Hindlimb muscle (tissue), 1 donor: ENCODE results near the gene HIVEP3. TPM values are rescaled to one million over a fixed set of nuclear protein-coding genes. Genes with fewer than 3 reads are reported as not detected.

Experiments
- DNase-seq: peaks from one replicate; pipeline ENCODE4 v3.0.0-alpha.2; 2013
- polyA plus RNA-seq: library from polyadenylated mRNA; unstranded; fragments of 120-200 nt; gene quantifications from one replicate; pipeline ENCODE4 v1.2.1, GENCODE V29; 2013; ENCODE audit not compliant: insufficient read length

HIVEP3 gene
- polyA plus RNA-seq, 1 donor: 3.1 TPM

GRCh38 chr1:41783189-41783639 lies 135.5 kb downstream of the HIVEP3 start:
- no peak for DNase-seq

GRCh38 chr1:41780916-41781315 lies 137.8 kb downstream of the HIVEP3 start:
- DNase-seq: no peak

- no peak for DNase-seq
Measured at GRCh38 chr1:41780322-41780721, 138.4 kb downstream of the HIVEP3 start.

- DNase-seq: no peak
Measured at GRCh38 chr1:41779360-41779759, 139.4 kb downstream of the HIVEP3 start.

GRCh38 chr1:41777695-41778094 lies 141.0 kb downstream of the HIVEP3 start:
- DNase-seq: no peak

- no peak for DNase-seq
Measured at GRCh38 chr1:41776891-41777441, 141.8 kb downstream of the HIVEP3 start.

GRCh38 chr1:41775956-41776585 lies 142.7 kb downstream of the HIVEP3 start:
- no peak for DNase-seq

GRCh38 chr1:41774471-41774990 lies 144.2 kb downstream of the HIVEP3 start:
- DNase-seq: no peak

GRCh38 chr1:41773842-41774241 lies 144.9 kb downstream of the HIVEP3 start:
- DNase-seq: no peak

GRCh38 chr1:41773144-41773591 lies 145.6 kb downstream of the HIVEP3 start:
- DNase-seq: no peak

GRCh38 chr1:41769068-41769467 lies 149.7 kb downstream of the HIVEP3 start:
- DNase-seq: no peak

GRCh38 chr1:41768583-41768982 lies 150.1 kb downstream of the HIVEP3 start:
- DNase-seq: no peak

- no peak for DNase-seq
Measured at GRCh38 chr1:41767534-41768525, 150.9 kb downstream of the HIVEP3 start.

GRCh38 chr1:41766546-41766945 lies 152.2 kb downstream of the HIVEP3 start:
- no peak for DNase-seq

- DNase-seq: no peak
Measured at GRCh38 chr1:41766041-41766440, 152.7 kb downstream of the HIVEP3 start.

GRCh38 chr1:41765152-41765551 lies 153.6 kb downstream of the HIVEP3 start:
- no peak for DNase-seq

GRCh38 chr1:41764656-41765055 lies 154.1 kb downstream of the HIVEP3 start:
- DNase-seq: no peak

- no peak for DNase-seq
Measured at GRCh38 chr1:41762777-41763176, 155.9 kb downstream of the HIVEP3 start.

GRCh38 chr1:41762251-41762650 lies 156.5 kb downstream of the HIVEP3 start:
- DNase-seq: no peak

- DNase-seq: no peak
Measured at GRCh38 chr1:41758904-41759548, 159.7 kb downstream of the HIVEP3 start.

GRCh38 chr1:41758500-41758899 lies 160.2 kb downstream of the HIVEP3 start:
- DNase-seq: no peak

GRCh38 chr1:41754540-41754939 lies 164.2 kb downstream of the HIVEP3 start:
- DNase-seq: no peak
